ENCODE measurements around the gene SLC15A5. TPM values are rescaled to one million over a fixed set of nuclear protein-coding genes. Genes with fewer than 3 reads are reported as not detected.

Gene SLC15A5
- total and polyA plus RNA-seq, 2 of the 4 experiments (the other 2 are of a cell fraction), result not detected

DNA sequence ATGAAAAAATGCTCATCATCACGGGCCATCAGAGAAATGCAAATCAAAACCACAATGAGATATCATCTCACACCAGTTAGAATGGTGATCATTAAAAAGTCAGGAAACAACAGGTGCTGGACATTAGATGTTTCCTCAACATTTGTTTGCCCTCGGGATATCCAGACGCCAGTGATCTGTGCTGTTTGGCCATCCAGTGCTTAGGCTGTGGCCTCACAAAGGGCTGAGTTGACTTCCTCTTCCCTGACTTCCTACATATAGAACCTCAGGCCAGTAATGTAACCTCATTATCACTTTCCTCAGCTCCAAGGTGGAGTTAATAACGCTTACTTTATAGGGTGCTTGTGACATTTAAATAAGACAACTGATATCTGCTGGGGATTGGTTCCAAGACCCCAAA, 51.8 kb downstream of the SLC15A5 start:
- Histone ChIP-seq H4K91ac (ENCODE audit: insufficient read depth, low read depth, low read length) (no peak overlapping the region), H3K9ac (ENCODE audit: low read depth, low read length) (no peak overlapping the region), H3K18ac (ENCODE audit: low read depth, low read length) (no peak overlapping the region), H2AK9ac (replicated peaks; ENCODE audit: low read depth, low read length, poor library complexity) (no peak overlapping the region), H4K20me1 (ENCODE audit: insufficient read depth, low read length) (no peaks in the 10 kb centered on the region), H3K4me3 (ENCODE audit: insufficient read depth, low read depth, low read length) (no peak overlapping the region), H3K4me1 (ENCODE audit: control insufficient read depth, insufficient read depth, low read length) (no peaks in the 10 kb centered on the region), H3K23ac (ENCODE audit: low read depth, low read length) (no peak overlapping the region), H2BK20ac (ENCODE audit: low read depth, low read length) (no peak overlapping the region), H4K5ac (ENCODE audit: low read depth, low read length) (no peak overlapping the region), H3K4ac (ENCODE audit: low read depth, low read length) (no peak overlapping the region), H3K56ac (ENCODE audit: extremely low read depth, insufficient read depth, low read length) (no peak overlapping the region), H3K27me3 (ENCODE audit: control insufficient read depth, insufficient read depth, low read length) (no peaks in the 10 kb centered on the region), H2AK5ac (ENCODE audit: low read depth, low read length) (no peak overlapping the region), H3K14ac (replicated peaks; ENCODE audit: low read depth, low read length) (no peak overlapping the region), H3K27ac (ENCODE audit: insufficient read depth, low read length) (no peak overlapping the region), H2AFZ (replicated peaks; ENCODE audit: low read length, poor library complexity) (no peak overlapping the region), H2BK15ac (ENCODE audit: low read depth, low read length) (no peak overlapping the region), H2BK120ac (ENCODE audit: low read depth, low read length) (no peak overlapping the region), H3K79me1 (ENCODE audit: low read depth in 1 of 2, low read length in 2 of 2) (no peaks in the 10 kb centered on the region), H4K8ac (ENCODE audit: low read depth in 2 of 2, low read length in 2 of 2) (no peak overlapping the region), H3K9me3 (ENCODE audit: control insufficient read depth, insufficient read depth, low read length) (no peaks in the 10 kb centered on the region), H3K36me3 (ENCODE audit: control insufficient read depth, insufficient read depth, low read length) (no peaks in the 10 kb centered on the region), H2BK5ac (ENCODE audit: low read depth, low read length, poor library complexity, severe bottlenecking) (no peak overlapping the region), H3K9me1 (ENCODE audit: insufficient read depth, low read length) (no peaks in the 10 kb centered on the region), H3K4me2 (ENCODE audit: low read depth, low read length) (no peak overlapping the region)
- no peak for TF ChIP-seq RAD21 (IDR thresholded peaks at IDR 0.05; ENCODE audit: low read length)
- TF ChIP-seq FOS (IDR thresholded peaks at IDR 0.05; ENCODE audit: low read depth, low read length), result no peak
- TF ChIP-seq MAFK (IDR thresholded peaks at IDR 0.05; ENCODE audit: low read depth, low read length), result no peak
- no peak for TF ChIP-seq POLR2A (IDR thresholded peaks at IDR 0.05; ENCODE audit: low read depth, low read length)
- no peak for TF ChIP-seq MAZ (IDR thresholded peaks at IDR 0.05; ENCODE audit: borderline replicate concordance, low read depth, low read length)
- no peak for TF ChIP-seq RCOR1 (IDR thresholded peaks at IDR 0.05; ENCODE audit: insufficient replicate concordance, low read length)
- DNase-seq (no peak), ATAC-seq (ENCODE audit: low read depth) (no peak)
- CTCF ChIA-PET, result no interaction called here
- no CpG with 5 or more reads among the region's 4 CpGs for WGBS, 2 experiments (ENCODE audit: extremely low coverage in 2 of 2, insufficient read length in 1 of 2)
- intact Hi-C loops (cut with micrococcal nuclease), result no loop called here
- POLR2A ChIA-PET (ENCODE audit: unreplicated experiment), result no interaction called here
- dilution Hi-C loops (cut with HindIII; ENCODE audit: low sequenced_read_pairs, unreplicated experiment), result no loop called here
- BruUV-seq (replicated peaks), result no TSS peak
- in situ Hi-C loops (cut with MboI; ENCODE audit: low sequenced_read_pairs), result no loop called here

All from IMR-90 (cell line).